K562 (cell line): ENCODE results near the gene TXNL1. TPM values are rescaled to one million over a fixed set of nuclear protein-coding genes. Genes with fewer than 3 reads are reported as not detected.

ENCODE experiments used
- DIDO1 ChIP-seq: fragments of 450-650 bp; IDR thresholded peaks from 2 replicates; pipeline ENCODE4 v1.6.1; 2016; ENCODE audit warnings: low read depth, missing biosample characterization, missing genetic modification characterization
- EWSR1 ChIP-seq: fragments of 450-650 bp; IDR thresholded peaks from 2 replicates; pipeline ENCODE4 v1.6.1; 2018; ENCODE audit warnings: borderline replicate concordance, mild to moderate bottlenecking, low read depth, moderate library complexity; ENCODE audit not compliant: partially characterized antibody
- MAZ ChIP-seq, 2 experiments: fragments of 450-650 bp in 1 of 2; sonication (generic) in 1 of 2; formaldehyde crosslinking; IDR thresholded peaks in 1 of 2; conservative IDR thresholded peaks in 1 of 2; 2 replicates each; pipeline versions ENCODE4 v1.4.0 to v1.5.0; 2020; ENCODE audit warnings: mild to moderate bottlenecking in 1 of 2, missing genetic modification reagents in 1 of 2
- MBD2 ChIP-seq: sonication (generic); IDR thresholded peaks from 2 replicates; pipeline ENCODE4 v1.6.1; 2016; ENCODE audit warnings: low read depth, borderline replicate concordance
- RBM14 ChIP-seq: fragments of 200-400 bp; formaldehyde crosslinking; IDR thresholded peaks from 2 replicates; pipeline ENCODE4 v1.6.1; 2018; ENCODE audit warnings: low read depth, mild to moderate bottlenecking, low read length, moderate library complexity, borderline replicate concordance; ENCODE audit not compliant: insufficient read depth
- ZNF133 ChIP-seq: fragments of 250-450 bp; sonication (Bioruptor Pico); IDR thresholded peaks from 2 replicates; pipeline ENCODE4 v1.4.0; 2020; ENCODE audit warnings: mild to moderate bottlenecking
- ZNF212 ChIP-seq: fragments of 450-650 bp; formaldehyde crosslinking; IDR thresholded peaks from 2 replicates; pipeline ENCODE4 v1.4.0; 2020; ENCODE audit warnings: mild to moderate bottlenecking
- ZNF347 ChIP-seq: fragments of 450-650 bp; formaldehyde crosslinking; IDR thresholded peaks from 2 replicates; pipeline ENCODE4 v1.4.0; 2020; ENCODE audit warnings: low read depth, mild to moderate bottlenecking, moderate library complexity
- polyA plus RNA-seq, 8 experiments: library from polyadenylated mRNA; depleted of rRNA in 4 of 8; stranded (reverse) in 5 of 8; unstranded in 3 of 8; fragments of >200 nt; fragmentation: Nextera tagmentation in 2 of 8; fragmentation: Illumina TruSeq in 1 of 8; extraction: Ambion mirVana in 2 of 8; extraction: Trizol in 1 of 8; gene quantifications; 2 replicates each; pipeline versions ENCODE4 v1.2.1 to v1.2.3, GENCODE V29; 2011 to 2014; ENCODE audit warnings: inconsistent platforms in 1 of 8, missing spikeins in 1 of 8
- total RNA-seq, 7 experiments: library from RNA; depleted of rRNA in 6 of 7; stranded (reverse); fragments of >200 nt in 6 of 7; fragmentation: Illumina TruSeq in 2 of 7; extraction: Trizol in 2 of 7; gene quantifications; 2 replicates each; pipeline versions ENCODE4 v1.2.1 to v1.2.3, GENCODE V29; 2011 to 2021; ENCODE audit warnings: low replicate concordance in 1 of 7
- TF ChIP-seq, protein P1 (sequence below), 2 experiments: fragments of 450-650 bp; IDR thresholded peaks; 2 replicates each; pipeline ENCODE4 v1.6.1; 2016; ENCODE audit warnings: mild to moderate bottlenecking in 2 of 2, borderline replicate concordance in 1 of 2, low read depth in 1 of 2, moderate library complexity in 1 of 2
- TF ChIP-seq, protein P2 (sequence below): fragments of 250-450 bp; sonication (Bioruptor Pico); IDR thresholded peaks from 2 replicates; pipeline ENCODE4 v1.4.0; 2020

TXNL1 gene
- total and polyA plus RNA-seq, 9 of the 15 experiments (the other 6 are each of a cell fraction or from before 2014, with no cell fraction given): 45.4 to 103 (median 65.7) TPM

DNA sequence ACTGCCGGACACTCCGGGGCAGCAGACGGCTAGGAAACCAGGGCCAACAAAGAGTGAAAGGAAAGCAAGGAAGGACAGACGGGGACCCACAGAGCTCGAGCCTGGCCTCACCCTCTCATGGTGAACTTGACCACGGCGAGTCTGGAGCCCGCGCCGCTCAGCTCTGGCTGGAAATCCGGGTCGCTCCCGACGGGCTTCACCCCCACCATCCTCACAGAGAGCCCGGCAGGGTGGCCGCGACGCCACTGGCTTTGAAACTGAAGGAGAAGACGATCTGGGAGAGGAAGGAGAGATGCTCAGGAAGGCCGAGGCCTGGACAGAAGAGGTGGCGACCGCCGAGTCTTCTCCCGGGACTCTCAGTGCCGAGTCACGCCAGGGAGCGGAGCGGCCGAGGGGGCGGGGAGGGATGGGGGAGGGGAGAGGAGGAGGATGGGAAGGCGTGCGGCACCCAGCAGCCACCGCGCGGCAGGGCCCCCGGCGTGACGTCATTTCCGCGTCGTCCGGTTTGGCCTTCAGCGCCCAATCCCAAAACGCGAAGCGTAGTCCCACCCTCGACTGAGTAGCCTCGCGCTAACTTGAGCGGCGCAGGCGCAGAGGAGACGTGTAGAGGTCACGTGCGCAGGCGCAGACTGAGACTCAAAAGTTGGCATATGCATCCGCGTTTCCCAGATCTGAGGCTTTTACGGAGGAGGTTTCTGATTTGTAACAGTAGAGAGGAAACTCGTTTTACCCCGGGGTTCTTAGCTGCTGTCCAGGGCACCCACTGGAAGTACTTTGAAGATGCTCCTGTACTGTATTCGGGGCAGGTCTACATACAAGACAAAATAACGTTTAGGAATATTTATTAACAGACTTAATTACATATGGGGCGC is at the start of gene TXNL1 (continued):
- TF ChIP-seq, protein P1, sequence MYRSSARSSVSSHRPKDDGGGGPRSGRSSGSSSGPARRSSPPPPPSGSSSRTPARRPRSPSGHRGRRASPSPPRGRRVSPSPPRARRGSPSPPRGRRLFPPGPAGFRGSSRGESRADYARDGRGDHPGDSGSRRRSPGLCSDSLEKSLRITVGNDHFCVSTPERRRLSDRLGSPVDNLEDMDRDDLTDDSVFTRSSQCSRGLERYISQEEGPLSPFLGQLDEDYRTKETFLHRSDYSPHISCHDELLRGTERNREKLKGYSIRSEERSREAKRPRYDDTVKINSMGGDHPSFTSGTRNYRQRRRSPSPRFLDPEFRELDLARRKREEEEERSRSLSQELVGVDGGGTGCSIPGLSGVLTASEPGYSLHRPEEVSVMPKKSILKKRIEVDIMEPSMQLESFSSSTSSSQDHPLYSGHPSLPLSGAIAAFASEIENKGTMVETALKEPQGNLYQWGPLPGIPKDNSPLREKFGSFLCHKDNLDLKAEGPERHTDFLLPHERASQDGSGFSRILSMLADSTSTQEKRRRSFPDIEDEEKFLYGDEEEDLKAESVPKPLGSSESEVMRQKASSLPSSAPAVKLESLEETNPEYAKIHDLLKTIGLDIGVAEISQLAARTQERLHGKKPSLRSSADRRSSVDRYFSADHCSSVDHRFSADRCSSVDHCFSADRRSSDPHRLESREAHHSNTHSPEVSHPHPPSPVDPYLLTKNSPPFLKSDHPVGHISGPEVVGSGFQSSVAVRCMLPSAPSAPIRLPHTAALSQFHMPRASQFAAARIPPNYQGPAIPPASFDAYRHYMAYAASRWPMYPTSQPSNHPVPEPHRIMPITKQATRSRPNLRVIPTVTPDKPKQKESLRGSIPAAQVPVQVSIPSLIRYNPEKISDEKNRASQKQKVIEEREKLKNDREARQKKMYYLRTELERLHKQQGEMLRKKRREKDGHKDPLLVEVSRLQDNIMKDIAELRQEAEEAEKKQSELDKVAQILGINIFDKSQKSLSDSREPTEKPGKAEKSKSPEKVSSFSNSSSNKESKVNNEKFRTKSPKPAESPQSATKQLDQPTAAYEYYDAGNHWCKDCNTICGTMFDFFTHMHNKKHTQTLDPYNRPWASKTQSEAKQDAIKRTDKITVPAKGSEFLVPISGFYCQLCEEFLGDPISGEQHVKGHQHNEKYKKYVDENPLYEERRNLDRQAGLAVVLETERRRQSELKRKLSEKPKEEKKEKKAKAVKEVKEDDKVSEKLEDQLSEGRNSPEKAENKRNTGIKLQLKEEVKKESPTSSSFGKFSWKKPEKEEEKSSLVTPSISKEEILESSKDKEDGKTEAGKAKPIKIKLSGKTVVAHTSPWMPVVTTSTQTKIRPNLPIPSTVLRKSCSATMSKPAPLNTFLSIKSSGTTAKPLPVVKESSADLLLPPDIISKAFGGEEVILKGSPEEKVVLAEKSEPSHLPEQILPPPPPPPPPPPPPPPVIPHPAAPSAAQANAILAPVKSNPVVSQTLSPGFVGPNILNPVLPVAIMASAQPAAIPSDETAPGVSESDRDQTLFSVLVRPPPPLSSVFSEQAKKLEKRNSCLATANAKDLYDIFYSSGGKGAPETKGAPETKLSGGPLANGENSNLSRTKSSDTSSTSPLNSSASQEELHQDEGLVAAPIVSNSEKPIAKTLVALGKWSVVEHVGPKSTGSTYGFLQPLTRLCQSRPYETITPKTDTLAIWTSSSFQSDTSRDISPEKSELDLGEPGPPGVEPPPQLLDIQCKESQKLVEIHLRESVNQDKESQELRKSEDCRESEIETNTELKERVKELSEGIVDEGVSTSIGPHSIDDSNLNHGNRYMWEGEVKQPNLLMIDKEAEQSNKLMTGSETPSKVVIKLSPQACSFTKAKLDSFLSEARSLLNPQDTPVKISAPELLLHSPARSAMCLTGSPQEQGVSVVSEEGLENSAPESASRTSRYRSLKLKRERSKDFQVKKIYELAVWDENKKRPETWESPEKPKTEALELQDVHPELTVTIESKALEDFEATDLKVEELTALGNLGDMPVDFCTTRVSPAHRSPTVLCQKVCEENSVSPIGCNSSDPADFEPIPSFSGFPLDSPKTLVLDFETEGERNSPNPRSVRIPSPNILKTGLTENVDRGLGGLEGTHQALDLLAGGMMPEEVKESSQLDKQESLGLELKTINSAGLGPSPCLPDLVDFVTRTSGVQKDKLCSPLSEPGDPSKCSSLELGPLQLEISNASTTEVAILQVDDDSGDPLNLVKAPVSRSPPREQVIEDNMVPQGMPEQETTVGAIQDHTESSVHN (IDR thresholded peaks at IDR 0.05; ENCODE audit: borderline replicate concordance in 1 of 2, low read depth in 1 of 2): no peak
- TF ChIP-seq ZNF212 (no peak), RBM14 (no peak), ZNF347 (CRISPR knock-in tag) (no peak), MAZ (CRISPR knock-in tag; conservative IDR thresholded peaks at IDR 0.05 in 1 of 2, IDR thresholded peaks at IDR 0.05 in 1 of 2) (peak; percentile 72 to 78; a peak in 3 of 4 replicates), MBD2 (no peak; the same call in 1 of the 2 replicates), EWSR1 (no peak), DIDO1 (tag) (no peak), ZNF133 (CRISPR knock-in tag) (no peak)
- TF ChIP-seq, protein P2, sequence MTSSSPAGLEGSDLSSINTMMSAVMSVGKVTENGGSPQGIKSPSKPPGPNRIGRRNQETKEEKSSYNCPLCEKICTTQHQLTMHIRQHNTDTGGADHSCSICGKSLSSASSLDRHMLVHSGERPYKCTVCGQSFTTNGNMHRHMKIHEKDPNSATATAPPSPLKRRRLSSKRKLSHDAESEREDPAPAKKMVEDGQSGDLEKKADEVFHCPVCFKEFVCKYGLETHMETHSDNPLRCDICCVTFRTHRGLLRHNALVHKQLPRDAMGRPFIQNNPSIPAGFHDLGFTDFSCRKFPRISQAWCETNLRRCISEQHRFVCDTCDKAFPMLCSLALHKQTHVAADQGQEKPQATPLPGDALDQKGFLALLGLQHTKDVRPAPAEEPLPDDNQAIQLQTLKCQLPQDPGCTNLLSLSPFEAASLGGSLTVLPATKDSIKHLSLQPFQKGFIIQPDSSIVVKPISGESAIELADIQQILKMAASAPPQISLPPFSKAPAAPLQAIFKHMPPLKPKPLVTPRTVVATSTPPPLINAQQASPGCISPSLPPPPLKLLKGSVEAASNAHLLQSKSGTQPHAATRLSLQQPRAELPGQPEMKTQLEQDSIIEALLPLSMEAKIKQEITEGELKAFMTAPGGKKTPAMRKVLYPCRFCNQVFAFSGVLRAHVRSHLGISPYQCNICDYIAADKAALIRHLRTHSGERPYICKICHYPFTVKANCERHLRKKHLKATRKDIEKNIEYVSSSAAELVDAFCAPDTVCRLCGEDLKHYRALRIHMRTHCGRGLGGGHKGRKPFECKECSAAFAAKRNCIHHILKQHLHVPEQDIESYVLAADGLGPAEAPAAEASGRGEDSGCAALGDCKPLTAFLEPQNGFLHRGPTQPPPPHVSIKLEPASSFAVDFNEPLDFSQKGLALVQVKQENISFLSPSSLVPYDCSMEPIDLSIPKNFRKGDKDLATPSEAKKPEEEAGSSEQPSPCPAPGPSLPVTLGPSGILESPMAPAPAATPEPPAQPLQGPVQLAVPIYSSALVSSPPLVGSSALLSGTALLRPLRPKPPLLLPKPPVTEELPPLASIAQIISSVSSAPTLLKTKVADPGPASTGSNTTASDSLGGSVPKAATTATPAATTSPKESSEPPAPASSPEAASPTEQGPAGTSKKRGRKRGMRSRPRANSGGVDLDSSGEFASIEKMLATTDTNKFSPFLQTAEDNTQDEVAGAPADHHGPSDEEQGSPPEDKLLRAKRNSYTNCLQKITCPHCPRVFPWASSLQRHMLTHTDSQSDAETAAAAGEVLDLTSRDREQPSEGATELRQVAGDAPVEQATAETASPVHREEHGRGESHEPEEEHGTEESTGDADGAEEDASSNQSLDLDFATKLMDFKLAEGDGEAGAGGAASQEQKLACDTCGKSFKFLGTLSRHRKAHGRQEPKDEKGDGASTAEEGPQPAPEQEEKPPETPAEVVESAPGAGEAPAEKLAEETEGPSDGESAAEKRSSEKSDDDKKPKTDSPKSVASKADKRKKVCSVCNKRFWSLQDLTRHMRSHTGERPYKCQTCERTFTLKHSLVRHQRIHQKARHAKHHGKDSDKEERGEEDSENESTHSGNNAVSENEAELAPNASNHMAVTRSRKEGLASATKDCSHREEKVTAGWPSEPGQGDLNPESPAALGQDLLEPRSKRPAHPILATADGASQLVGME (CRISPR knock-in tag): no peak
